Transverse colon (tissue), 4 donors: ENCODE results near the gene CDKAL1. TPM values are rescaled to one million over a fixed set of nuclear protein-coding genes. Genes with fewer than 3 reads are reported as not detected.

Experiments used
- DNase-seq: peaks from one replicate; pipeline ENCODE4 v3.0.0-alpha.2; 2019
- H3K27ac ChIP-seq, 4 donors: fragments of 200-600 bp; sonication (generic); 2 replicates each; pipeline ENCODE4 v1.5.1; 2016 to 2018; ENCODE audit warnings: inconsistent platforms in 4 of 4
- H3K27me3 ChIP-seq: fragments of 200-600 bp; sonication (generic); 2 replicates; pipeline ENCODE4 v1.5.1; 2017; ENCODE audit warnings: inconsistent platforms
- H3K36me3 ChIP-seq, 4 donors: fragments of 200-600 bp; sonication (generic); 2 replicates each; pipeline ENCODE4 v1.5.1; 2017 to 2019; ENCODE audit warnings: inconsistent platforms in 4 of 4
- H3K4me1 ChIP-seq, 4 donors: fragments of 200-600 bp; sonication (generic); 2 replicates each; pipeline ENCODE4 v1.5.1; 2017 to 2020; ENCODE audit warnings: inconsistent platforms in 4 of 4
- H3K4me3 ChIP-seq, 4 donors: fragments of 200-600 bp; sonication (generic); 1 replicate in 1 of 4; 2 replicates in 3 of 4; pipeline versions ENCODE4 v1.5.1 to v1.6.1; 2017 to 2019; ENCODE audit warnings: inconsistent platforms in 4 of 4
- H3K9me3 ChIP-seq, 2 donors: fragments of 200-600 bp; sonication (generic); 2 replicates each; pipeline ENCODE4 v1.5.1; 2017 to 2019; ENCODE audit warnings: inconsistent platforms in 2 of 2
- EP300 ChIP-seq: sonication (generic); formaldehyde crosslinking; IDR thresholded peaks from one replicate; pipeline ENCODE4 v1.6.1; 2017; ENCODE audit warnings: antibody characterized with exemption, low read depth
- POLR2A ChIP-seq: fragments of 450-650 bp; IDR thresholded peaks from one replicate; pipeline ENCODE4 v1.6.1; 2016; ENCODE audit warnings: antibody characterized with exemption, mild to moderate bottlenecking, moderate library complexity
- POLR2AphosphoS5 ChIP-seq, 3 donors: sonication (generic); formaldehyde crosslinking; IDR thresholded peaks; one replicate each; pipeline ENCODE4 v1.6.1; 2016; ENCODE audit warnings: antibody characterized with exemption in 3 of 3
- WGBS, 2 donors: methylation state at CpG; one replicate each; pipeline ENCODE4 v1.1.5; 2018; ENCODE audit warnings: low coverage in 1 of 2; 5-methylcytosine and 5-hydroxymethylcytosine counted together
- in situ Hi-C, 4 donors: fragments of 200-750 bp; cut with MboI; loops; one replicate each; pipeline versions ENCODE4 v1.15.0 to v1.15.1; 2017; ENCODE audit warnings: low sequenced_read_pairs in 3 of 4, low pct_ligation_motif_present in 1 of 4, low pct_unique_long_range_greater_than_20kb in 1 of 4
- intact Hi-C: fragments of 100-400 bp; cut with DNase I; formaldehyde crosslinking; loops from one replicate; pipeline ENCODE4 v1.15.1; 2023; ENCODE audit warnings: low total_unique reads
- total RNA-seq, 4 donors: library from RNA; depleted of rRNA; stranded (reverse); fragments of >200 nt; gene quantifications; one replicate each; pipeline ENCODE4 v1.1.0, GENCODE V29; 2016
- TF ChIP-seq, protein P1 (sequence below), 5 experiments: fragments of 200-600 bp in 3 of 5; fragments of 450-650 bp in 2 of 5; sonication (generic) in 3 of 5; IDR thresholded peaks; 1 replicate in 2 of 5; 2 replicates in 3 of 5; pipeline ENCODE4 v1.5.1; 2016 to 2017; ENCODE audit warnings: antibody characterized with exemption in 5 of 5, inconsistent platforms in 3 of 5, mild to moderate bottlenecking in 2 of 5, moderate library complexity in 1 of 5

The CDKAL1 gene
- total RNA-seq, 4 donors from 2014 or later = 4.8 to 21.7 (median 12.5) TPM

DNA sequence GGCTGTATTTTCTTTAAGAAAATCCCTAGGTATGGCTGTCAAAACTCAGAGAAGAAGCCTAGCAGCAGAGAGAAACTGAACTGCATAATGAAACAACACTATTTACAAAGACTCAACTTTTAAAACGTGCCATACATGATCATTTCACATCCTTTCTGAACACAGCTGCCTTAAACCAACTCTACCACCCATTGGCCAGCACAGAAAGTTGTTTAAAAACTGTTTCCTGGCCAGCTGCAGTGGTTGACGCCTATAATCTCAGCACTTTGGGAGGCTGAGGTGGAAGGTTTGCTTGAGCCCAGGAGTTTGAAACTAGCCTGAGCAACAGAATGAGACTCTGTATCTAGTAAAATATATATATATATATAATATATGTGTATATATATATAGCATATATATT lies 722.9 kb downstream of the CDKAL1 start:
- intact Hi-C loops (no loop called here), in situ Hi-C loops (no loop called here)
- no peak overlapping the region for H3K4me3 ChIP-seq
- DNase-seq = no peak
- H3K27ac ChIP-seq = no peak overlapping the region
- H3K9me3 ChIP-seq = no peaks in the 10 kb centered on the region
- no peaks in the 10 kb centered on the region for H3K4me1 ChIP-seq
- H3K27me3 ChIP-seq = no peaks in the 10 kb centered on the region
- TF ChIP-seq, protein P1, sequence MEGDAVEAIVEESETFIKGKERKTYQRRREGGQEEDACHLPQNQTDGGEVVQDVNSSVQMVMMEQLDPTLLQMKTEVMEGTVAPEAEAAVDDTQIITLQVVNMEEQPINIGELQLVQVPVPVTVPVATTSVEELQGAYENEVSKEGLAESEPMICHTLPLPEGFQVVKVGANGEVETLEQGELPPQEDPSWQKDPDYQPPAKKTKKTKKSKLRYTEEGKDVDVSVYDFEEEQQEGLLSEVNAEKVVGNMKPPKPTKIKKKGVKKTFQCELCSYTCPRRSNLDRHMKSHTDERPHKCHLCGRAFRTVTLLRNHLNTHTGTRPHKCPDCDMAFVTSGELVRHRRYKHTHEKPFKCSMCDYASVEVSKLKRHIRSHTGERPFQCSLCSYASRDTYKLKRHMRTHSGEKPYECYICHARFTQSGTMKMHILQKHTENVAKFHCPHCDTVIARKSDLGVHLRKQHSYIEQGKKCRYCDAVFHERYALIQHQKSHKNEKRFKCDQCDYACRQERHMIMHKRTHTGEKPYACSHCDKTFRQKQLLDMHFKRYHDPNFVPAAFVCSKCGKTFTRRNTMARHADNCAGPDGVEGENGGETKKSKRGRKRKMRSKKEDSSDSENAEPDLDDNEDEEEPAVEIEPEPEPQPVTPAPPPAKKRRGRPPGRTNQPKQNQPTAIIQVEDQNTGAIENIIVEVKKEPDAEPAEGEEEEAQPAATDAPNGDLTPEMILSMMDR (IDR thresholded peaks at IDR 0.05) = no peak
- TF ChIP-seq EP300 (no peak), POLR2A (no peak), POLR2AphosphoS5 (IDR thresholded peaks at IDR 0.05) (no peak)
- WGBS, 2 donors = 36 to 67% methylated on average over 2 of the region's 2 CpGs
- no peaks in the 10 kb centered on the region for H3K36me3 ChIP-seq

GRCh38 chr6:21258665-21259064 lies 724.4 kb downstream of the CDKAL1 start:
- 89 to 93% methylated on average over 5 of the region's 5 CpGs for WGBS, 2 donors
- Histone ChIP-seq H3K27ac (no peak overlapping the region), H3K36me3 (no peaks in the 10 kb centered on the region), H3K27me3 (no peaks in the 10 kb centered on the region), H3K9me3 (no peaks in the 10 kb centered on the region), H3K4me1 (peaks cover 0 to under 1% (median 0%) of the 10 kb centered on the region in 4 donors), H3K4me3 (no peak overlapping the region)
- in situ Hi-C loops (no loop called here), intact Hi-C loops (no loop called here)
- no peak for DNase-seq
- TF ChIP-seq EP300 (no peak), POLR2AphosphoS5 (IDR thresholded peaks at IDR 0.05) (no peak), POLR2A (no peak)
- TF ChIP-seq, protein P1 (IDR thresholded peaks at IDR 0.05) = no peak

DNA sequence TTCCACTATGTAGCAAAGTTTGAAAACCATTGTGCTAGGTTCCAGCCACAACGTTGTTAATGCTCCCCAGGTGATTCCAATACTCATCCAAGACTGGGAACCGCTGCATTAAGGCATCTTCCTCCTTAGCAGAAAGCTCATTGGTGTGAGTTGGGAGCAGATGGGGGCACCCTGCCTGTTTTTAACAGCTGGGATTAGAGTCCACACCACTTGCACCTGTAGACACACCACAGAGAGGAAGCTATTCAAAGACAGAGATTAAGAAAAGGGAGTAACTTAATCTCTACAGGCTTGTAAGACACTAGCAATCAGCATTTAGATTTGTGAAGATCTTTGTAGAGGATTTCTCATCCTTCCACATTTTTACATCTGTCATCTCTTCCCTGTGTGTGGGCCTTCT lies 725.4 kb downstream of the CDKAL1 start:
- WGBS, 2 donors = 74% methylated on average over 2 of the region's 2 CpGs; no CpG with 5 or more reads in 1 of the 2 donors
- no peak for DNase-seq
- TF ChIP-seq POLR2AphosphoS5 (IDR thresholded peaks at IDR 0.05) (no peak), EP300 (no peak), POLR2A (no peak)
- TF ChIP-seq, protein P1 (IDR thresholded peaks at IDR 0.05) = no peak
- H3K27ac ChIP-seq = no peak overlapping the region
- in situ Hi-C loops (no loop called here), intact Hi-C loops (no loop called here)
- H3K4me1 ChIP-seq = peaks cover 0 to 7% (median 0%) of the 10 kb centered on the region in 4 donors
- H3K27me3 ChIP-seq = no peaks in the 10 kb centered on the region
- H3K36me3 ChIP-seq = no peaks in the 10 kb centered on the region
- no peaks in the 10 kb centered on the region for H3K9me3 ChIP-seq
- no peak overlapping the region for H3K4me3 ChIP-seq

GRCh38 chr6:21262504-21262903 lies 728.2 kb downstream of the CDKAL1 start:
- TF ChIP-seq POLR2A = no peak
- TF ChIP-seq, protein P1 (IDR thresholded peaks at IDR 0.05) = no peak
- Histone ChIP-seq H3K4me1 (peaks cover 0 to 7% (median 0%) of the 10 kb centered on the region in 4 donors), H3K27me3 (no peaks in the 10 kb centered on the region), H3K27ac (no peak overlapping the region), H3K9me3 (no peaks in the 10 kb centered on the region), H3K36me3 (no peaks in the 10 kb centered on the region), H3K4me3 (no peak overlapping the region)
- 70 to 78% methylated on average over 5 of the region's 5 CpGs for WGBS, 2 donors
- DNase-seq = no peak
- in situ Hi-C loops (no loop called here), intact Hi-C loops (no loop called here)
